Fibroblast of upper back skin (primary cell): ENCODE data around the gene SRPK2.
A peak's percentile ranks its signal among the peaks of the same experiment; 100 is the strongest.
"Not testable (repeated sequence)": the region's sequence is repeated elsewhere in the genome, so short reads cannot be mapped to it uniquely, and the experiment has no call there.

Experiments
- DNase-seq: peaks from one replicate; pipeline ENCODE4 v3.0.0-alpha.2; 2013

The SRPK2 gene

DNA sequence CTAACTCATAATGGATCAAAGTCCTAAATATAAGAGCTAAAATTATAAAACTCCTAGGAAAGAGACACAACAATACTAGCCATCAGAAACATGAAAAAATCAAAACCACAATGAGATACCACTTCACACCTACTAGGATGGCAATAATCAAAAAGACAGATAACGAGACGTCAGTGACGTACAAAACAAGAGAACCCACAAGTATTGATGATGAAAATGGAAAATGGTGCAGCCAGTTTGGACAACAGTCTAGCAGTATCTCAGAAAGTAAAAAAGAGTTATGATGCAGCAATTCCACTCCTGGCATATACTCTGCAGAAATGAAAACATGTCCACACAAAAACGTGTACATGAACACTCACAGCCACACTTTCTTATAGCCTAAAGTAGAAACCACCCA, 173.5 kb downstream of the SRPK2 start:
- no peak for DNase-seq

DNA sequence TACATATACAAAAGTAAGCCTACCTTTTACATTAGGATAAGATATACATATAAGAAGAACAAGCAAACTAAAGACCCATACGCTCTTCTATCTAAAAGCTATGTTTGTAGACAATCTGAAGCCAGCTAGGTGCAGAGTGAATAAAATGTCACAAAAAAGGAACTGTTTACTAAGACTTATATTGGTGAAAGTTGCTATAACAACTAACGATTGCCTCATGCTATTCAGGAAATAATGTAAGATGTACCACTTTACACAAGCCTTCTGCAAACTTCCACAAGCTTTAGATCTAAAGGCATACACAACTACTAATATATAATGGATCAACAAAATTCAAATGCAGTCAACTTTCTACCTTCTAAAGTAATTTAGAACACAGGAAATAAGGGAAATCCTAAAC, 175.1 kb downstream of the SRPK2 start:
- no peak for DNase-seq

DNA sequence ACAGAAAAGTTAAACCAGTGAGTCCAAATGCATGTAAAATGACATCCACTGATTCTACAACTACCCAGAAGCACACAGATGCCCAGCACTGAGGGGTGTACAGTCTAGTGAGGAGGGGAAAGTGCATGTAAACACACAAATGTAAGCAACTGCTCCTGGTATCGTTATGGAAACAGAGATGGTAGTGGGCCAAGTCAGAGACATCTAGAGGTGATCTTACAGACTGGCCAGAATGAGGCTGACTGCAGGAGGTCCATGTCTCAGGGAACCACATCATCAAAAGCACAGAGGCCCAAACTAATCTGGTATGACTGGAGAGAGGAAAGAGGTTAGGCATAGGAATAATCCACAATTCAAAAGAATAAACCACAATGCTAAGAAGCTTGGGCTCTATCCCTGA, 176.5 kb downstream of the SRPK2 start:
- no peak for DNase-seq

DNA sequence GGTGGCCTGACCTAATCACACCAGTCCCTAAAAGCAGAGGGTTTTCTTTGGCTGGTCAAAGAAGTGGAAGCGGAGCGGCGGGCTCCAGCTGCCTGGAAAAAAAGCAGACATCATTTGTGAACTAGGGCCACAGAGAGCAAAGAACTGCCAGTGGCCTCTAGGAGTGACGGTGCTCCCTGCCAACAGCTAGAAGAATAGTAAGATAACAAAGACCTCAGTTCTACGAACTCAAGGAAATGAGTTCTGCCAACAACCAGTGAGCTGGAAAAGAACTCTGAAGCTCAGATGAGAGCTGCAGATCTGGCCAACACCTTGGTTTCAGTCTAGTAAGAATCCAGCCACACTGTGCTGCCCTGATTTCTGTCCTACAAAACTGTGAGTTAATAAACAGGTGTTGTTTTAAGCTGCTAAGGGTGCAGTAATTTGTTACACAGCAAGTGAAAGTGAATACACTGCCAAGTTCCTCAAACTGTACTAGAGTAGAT, 178.0 kb downstream of the SRPK2 start:
- DNase-seq: no peak

DNA sequence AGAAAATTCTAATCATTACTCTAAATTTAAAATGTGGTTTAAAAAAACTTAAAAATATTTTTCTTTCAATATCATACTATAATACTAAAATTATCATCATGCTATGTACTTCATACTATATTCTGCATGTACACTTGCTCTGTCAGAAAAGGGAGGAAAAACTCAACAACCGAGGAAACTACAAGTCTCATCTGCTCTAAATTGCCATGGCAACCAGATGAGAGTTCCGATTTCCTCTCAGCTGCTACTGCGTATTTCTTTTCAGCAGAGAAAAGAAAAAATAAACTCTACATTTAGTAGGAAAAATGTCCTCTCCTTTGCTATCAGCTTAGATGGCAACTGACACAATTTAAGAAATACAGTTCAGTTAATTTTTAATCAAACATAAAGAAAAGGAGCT, 178.9 kb downstream of the SRPK2 start:
- no peak for DNase-seq

DNA sequence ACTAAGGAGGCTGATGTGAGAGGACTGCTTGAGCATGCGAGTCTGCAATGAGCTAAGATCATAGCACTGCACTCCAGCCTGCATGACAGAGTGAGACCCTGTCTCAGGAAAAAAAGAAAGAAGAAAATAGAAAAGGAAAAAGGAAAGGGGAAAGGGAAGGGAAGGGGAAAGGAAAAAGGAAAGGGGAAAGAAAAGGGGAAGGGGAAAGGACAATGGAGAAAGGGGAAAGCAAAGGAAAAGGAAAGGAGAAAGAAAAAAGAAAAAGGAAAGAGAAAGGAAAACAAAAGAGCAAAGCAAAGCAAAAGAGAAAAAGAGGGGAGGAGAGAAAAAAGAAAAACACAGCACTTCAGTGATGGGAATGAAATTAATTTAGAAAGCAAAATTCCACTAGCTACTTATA, 179.3 kb downstream of the SRPK2 start:
- no peak for DNase-seq

DNA sequence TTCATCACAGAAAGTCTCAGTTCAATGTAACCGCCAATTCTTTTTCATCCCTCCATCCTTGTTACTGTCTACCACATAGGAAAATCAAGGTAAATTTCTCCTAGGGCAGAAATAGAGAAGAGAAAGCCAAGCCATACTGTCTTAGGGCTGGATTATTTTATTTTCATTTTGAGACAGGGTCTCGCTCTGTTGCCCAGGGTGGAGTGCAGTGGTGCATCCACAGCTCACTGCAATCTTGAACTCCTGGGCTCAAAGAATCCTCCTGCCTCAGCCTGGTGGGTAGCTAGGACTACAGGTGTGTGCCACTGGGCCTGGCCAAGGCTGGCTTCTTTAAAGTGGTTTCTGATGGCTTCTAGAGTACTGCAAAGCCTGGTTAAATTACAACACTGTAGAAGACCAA, 181.7 kb downstream of the SRPK2 start:
- DNase-seq: no peak

DNA sequence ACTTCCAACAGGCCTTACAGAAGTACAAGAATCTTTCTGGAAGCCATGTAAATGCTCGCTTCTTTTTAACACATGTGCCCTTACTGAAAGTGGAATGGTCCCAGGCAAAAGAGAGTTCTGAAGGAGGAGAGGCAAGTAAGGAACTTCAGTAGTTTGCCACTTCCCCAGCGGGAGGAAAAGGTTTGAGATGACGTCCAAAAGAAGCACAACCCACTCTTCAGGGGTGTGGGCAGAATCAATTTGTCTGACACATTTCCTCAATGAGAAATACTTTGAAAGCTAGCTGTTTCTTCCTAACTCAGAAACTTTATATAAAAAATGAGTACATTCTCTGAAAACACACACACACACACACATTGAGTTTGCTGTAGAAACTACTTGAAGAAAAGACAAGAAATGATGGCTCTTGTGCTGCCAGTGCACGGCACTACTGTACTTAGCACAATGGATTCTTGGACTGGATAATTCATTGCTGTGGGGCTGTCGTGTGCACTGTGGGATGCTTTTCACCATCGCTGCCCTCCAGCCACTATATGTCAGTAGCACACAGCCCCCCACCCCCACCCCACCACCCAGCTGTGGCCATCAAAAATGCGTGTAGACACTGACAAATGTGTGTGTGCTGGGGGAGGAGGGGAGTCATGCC, 183.0 kb downstream of the SRPK2 start:
- no peak for DNase-seq

DNA sequence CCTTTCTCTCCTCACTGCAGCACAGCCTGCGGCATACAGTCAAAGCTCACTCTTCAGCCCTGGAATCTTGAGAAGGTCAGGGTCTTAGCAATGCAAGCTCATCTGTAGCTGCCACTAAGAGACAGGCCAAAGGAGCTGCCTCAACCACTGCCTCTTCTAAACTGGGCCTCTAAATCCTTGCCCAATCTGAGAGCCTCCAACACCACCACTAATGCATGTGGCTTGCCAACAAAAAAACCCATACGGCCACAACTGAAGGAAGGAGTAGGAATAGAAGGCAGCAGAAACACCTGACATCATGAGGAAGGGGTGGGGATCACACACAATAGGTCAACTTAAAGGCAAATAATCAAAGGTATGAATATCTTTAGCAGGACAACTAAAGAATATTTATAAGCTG, 183.8 kb downstream of the SRPK2 start:
- no peak for DNase-seq

DNA sequence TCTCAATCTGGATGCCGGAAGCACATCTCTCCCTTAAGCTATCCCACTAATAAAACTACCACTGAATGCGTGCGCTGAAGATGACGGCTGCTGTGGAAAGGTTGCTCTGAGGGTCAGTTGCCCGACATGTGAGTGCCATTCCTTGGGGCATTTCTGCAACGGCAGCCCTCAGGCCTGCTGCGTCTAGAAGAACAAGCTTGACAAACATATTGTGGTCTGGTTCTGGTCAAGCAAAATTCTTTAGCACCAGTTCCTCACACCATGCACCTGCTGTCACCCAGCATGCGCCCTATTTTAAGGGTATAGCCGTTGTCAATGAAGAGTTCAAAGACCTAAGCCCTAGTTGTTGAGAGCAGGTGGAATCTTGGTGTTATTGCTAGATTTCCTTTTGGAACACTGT, 184.2 kb downstream of the SRPK2 start:
- no peak for DNase-seq

DNA sequence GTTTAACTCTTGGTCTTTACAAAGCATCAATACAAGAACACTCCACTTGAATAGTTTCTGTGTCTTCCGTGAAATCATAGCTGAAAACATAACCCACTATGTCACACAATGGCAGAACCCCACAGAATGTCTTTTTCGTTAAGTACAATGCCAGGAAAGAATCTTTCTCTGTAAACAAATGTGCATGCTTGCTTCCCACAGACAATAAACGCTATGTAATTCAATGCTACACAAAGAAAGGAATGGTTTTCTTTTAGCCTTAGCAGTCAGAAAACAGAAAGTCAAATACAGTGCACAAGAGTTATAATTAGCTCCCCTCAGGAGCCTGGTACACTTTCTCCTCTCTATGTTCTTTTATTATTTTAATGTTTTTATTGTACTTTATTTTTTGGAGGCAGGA, 186.1 kb downstream of the SRPK2 start:
- no peak for DNase-seq

DNA sequence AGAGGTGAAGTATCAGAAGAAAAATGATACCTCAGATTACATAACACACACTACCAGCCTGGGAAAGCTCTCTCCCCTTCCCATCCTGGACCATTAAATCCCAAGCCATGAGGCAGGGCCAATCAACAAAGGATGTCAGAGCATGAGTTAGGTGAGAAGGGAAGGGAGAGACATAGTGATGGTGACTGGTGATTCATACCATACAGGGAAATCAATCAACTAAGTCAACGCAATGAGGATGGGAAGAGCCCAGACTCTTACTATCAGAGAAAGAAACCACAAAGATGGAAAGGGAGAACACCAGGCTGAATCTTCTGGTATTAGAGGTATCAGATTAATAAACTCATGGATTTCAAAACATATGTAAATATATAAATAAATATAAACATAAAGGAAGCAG, 189.3 kb downstream of the SRPK2 start:
- DNase-seq: peak; percentile 39

DNA sequence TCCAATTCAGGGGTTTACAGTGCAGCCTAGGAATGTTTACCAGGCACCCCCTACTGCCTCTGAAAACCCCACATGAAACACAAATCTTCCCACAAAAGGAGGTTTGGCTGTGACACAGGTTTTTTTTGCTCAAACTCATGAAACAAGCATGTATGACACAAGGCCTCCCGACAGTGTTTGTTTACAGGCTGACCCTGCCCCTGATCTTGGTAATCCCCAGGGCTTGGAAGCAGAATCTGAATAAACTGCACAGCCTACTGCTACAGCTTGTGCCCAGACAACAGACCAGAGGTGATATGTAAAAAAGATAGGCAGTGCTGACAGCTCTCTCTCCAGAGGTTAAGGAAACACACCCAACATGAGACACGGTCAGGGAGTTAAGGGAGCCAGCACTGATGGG, 190.5 kb downstream of the SRPK2 start:
- DNase-seq: peak; percentile 95

DNA sequence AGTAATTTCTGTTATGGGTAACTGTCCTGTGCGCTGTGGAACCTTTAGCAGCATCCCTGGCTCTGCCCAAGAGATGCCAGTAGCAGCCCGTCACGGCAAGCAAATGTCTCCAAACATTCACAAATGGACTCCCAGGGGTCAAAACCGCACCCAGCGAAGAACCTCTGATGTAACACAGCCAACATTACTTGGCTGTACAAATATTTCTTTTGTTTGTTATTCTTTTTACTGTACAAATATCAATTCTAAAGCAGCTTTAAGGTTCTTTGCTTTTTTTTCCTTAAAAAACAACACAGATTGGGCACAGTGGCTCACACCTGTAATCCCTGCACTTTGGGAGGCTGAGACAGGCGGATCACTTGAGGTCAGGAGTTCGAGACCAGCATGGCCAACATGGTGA, 192.2 kb downstream of the SRPK2 start:
- no peak for DNase-seq

DNA sequence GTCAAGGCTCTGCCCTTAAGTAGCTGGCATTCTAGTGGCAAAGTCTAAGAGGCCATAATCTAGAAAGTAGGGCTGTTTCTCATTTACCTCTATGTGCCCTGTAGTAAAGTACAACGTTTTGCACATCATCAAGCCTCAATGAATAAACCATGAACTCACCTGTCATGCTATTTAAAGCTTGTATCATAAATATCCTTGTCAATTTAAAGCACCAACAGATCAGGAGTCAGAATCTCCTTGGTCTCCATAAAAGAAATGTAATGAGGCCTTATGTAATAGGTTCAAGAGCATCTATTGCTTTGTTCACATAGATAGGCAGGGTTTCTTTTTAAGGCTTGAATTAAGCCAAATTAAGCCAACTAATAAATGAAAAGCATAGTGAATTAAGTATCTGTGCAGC, 192.8 kb downstream of the SRPK2 start:
- DNase-seq: no peak

DNA sequence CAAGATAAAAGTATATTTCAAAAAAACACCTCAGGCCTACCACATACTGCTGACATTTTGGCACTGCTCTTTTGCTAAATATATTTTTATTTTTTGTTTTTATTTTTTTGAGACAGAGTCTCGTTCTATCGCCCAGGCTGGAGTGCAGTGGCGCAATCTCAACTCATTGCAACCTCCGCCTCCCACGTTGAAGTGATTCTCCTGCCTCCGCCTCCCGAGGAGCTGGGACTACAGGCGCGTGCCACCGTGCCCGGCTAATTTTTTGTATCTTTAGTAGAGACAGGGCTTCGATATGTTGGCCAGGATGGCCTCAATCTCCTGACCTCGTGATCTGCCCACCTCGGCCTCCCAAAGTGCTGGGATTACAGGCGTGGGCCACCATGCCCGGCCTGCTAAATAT, 193.8 kb downstream of the SRPK2 start:
- not testable (repeated sequence) for DNase-seq

DNA sequence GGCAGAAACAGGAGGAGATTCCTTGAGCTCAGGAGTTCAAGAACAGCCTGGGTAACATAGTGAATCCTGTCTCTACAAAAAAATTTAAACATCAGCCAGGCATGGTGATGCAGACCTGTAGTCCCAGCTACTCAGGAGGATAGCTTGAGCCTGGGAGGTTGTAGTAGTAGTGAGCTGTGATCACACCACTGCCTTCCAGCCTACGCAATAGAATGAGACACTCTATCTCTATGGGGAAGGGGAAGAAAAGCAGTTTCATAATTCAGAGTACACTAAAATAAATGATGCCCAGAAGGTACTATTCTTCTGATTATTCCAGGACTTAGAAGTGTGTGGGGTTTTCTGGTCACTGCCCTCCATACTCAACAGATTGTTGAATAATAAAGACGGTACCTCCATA, 197.4 kb downstream of the SRPK2 start:
- DNase-seq: no peak

DNA sequence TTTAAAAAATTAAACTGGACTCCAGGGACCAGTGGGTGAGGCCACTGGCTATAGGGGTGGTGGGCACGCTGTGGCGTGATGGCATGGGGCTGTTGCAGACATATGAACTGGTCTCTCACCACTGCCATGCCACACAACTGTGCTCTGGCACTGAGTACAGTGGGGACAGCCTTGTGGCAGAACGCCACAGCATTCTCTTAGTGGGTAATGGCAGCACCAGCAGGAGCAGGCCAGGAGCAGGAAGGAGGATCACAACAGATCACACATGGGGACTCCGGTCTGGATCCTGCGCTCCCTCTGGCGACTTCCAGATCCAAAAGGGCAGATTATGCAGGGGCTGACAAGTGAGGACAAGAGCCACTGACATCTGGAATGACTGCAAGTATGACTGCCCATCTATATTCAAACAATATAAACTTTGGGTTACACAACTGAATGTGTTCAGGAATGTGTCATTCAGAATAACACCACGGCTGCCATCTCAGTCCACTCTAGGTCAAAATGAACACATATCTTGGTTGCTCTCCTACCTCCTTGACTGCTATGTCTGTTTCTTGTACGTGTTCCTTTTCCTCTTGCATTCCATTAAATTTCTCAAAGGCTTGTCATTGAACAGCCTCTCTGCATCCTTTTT, 198.7 kb downstream of the SRPK2 start:
- no peak for DNase-seq

DNA sequence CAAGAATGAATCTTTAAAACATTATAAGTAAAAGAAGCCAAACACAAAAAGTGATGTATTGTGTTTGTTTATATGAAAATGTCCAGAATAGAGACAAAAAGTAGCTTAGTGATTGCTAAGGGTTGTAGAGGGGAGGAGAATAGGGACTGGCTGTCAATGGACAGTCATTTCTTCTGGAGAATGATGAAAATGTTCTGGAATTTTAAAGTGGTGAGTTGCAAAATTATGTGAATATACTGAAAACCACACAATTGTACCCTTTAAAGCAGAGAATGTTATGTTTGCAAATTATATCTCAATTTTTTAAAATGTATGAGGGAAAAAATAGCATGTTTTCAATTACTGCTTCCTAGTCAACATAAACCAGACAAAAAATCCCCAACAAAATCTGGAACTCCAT, 200.5 kb downstream of the SRPK2 start:
- peak; percentile 44 for DNase-seq

DNA sequence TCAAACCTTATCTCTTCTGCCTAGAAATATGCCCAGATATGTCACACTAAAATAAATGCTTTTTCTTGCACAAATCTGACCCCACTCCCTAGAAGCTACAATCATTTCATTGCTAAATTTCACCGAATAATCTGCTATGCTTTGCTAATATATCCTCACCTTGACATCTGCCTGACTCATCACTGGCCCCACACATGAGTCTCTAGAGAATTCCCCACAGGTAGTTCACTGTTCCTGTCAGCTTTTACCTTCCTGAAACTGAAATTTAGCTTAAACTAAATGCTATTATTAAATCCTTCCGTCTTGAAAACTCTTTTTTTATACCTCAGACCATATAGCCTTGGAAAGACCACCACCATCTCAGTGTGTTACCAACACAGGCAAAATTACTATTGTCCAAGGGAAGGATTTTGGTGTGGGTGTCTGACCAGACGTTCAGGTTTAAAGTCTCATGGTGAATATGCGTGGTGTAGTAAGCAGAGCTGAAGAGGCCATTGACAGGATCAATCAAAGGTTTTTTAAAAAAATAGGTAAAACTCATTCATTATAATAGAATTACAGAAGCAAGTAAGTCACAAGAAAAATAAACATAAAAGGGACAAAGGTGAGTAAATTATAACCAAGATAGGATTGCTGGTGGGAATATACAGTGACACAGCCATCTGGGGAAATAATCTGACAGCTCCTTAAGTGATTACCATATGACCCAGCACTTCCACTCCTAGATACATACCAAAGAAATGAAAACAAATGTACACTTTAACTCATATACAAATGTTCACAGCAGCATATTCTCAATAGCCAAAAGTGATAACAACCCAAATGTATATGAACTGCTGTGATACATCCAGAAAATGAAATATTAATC, 201.2 kb downstream of the SRPK2 start:
- no peak for DNase-seq

DNA sequence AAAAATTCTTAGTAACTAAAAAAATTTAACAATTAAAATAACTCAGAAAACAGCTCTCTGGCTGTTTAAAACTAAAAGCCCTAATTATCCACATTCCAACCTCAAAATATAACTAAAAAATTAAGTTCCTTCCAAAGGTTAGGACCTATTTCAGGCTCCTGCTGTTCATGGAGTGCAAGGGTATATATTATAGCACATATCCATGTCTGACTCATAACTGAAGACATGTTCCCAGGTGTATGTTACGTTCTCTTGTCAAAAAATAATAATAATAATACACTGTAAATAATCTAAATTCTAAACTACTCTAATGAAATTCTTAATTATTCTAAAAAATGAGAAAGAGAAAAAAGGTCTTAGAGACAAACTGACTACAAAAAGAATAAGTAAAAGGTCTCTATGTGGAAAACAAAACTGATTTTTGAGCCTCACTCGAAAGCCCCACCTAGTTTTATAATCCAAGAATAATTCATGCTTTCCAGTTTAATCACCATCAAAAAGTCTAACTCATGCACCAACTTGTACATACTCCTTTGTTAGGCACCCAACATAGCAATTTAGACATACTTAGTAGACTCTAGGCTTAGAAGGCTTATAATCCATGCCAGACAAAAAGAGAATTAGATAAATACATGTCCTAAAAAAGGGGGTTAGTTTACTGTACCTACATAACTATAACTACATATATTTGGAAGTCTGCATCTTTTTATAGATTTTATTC, 203.3 kb downstream of the SRPK2 start:
- no peak for DNase-seq

DNA sequence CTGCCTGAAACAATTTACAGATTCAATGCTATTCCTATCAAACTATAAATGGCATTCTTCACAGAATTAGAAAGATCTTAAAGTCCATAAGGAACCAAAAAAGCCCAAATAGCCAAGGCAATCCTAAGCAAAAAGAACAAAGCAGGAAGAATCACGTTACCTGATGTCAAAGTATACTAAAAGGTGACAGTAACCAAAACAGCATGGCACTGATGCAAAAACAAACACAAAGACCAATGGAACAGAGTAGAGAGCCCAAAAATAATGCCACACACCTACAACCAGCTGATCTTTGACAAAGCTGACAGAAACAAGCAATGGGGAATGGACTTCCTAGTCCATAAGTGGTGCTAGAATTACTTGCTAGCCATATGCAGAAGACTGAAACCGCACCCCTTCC, 208.7 kb downstream of the SRPK2 start:
- no peak for DNase-seq

DNA sequence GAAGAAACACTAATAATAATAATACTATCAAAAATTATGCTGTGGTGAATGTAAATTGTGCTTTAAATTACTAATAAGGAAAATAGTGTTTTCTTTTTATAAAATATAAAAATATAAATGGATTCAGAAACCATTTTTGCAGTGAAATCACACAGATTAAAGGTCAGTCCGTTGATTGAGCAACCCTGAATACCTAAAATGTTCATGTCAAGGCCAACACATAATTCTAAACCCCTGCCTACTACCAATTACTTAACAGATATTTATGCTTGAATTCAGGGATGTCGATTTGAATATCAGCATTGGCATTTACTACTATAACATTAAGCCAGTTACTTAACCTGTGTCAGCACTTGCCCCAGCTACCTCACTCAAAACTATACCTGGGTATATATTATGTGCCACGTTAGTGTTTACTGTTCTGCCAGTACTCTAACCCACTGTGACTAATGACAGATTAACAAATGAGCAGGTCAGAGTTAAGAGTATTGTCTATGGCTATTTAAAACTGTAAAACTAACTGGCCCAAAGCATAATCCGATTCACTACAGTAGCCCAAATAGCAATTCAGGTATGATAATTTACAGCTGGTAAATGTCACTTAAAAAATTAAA, 209.7 kb downstream of the SRPK2 start:
- no peak for DNase-seq
